ENCODE results near the gene C1S. TPM values are rescaled to one million over a fixed set of nuclear protein-coding genes. Genes with fewer than 3 reads are reported as not detected.

C1S gene
- total RNA-seq, 1 donor from 2014 or later, result 2.1 TPM

DNA sequence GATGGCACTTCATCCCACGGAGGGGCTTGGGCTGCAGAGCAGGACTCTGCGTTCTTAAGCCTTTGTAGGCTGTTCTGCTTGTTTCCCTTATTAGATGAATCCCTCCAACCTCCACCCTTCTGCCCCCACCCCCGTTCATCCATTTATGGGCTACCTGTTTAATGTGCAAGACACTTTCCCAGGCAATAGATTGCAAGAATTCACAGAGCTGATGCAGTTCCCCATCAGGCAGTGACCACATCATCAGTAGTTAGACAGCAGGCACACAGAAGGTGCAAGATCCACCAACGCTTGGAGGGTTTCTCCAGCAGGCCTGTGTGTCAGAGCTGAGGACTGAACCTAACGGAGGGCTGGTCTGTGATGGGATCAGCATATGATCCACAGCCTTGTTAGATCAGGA is 33.0 kb downstream of the C1S start:
- Histone ChIP-seq H4K20me1 (ENCODE audit: low read depth) (no peaks in the 10 kb centered on the region), H3K4me2 (no peak overlapping the region), H3K79me2 (ENCODE audit: low read depth) (no peaks in the 10 kb centered on the region), H3K27ac (no peak overlapping the region), H3K4me3 (no peak overlapping the region), H3K4me1 (peaks cover 13% of the 10 kb centered on the region), H3K9me3 (ENCODE audit: low read depth) (no peaks in the 10 kb centered on the region), H2AFZ (replicated peaks) (no peak overlapping the region), H3K9ac (no peak overlapping the region), H3K27me3 (no peaks in the 10 kb centered on the region), H3F3A (ENCODE audit: low read depth) (no peaks in the 10 kb centered on the region), H3K36me3 (peaks cover 2% of the 10 kb centered on the region)
- no peaks in the 10 kb centered on the region for H3K9me3 Mint-ChIP-seq
- H3K27me3 Mint-ChIP-seq (ENCODE audit: insufficient read depth, low read depth), result no peaks in the 10 kb centered on the region
- H3K27ac Mint-ChIP-seq, result no peak overlapping the region
- H3K36me3 Mint-ChIP-seq, result no peaks in the 10 kb centered on the region
- H3K4me3 Mint-ChIP-seq, result no peak overlapping the region
- no peak for DNase-seq (ENCODE audit: low spot score)
- peaks cover 18% of the 10 kb centered on the region for H3K4me1 Mint-ChIP-seq
- TF ChIP-seq EZH2 (IDR thresholded peaks at IDR 0.05), result no peak
- TF ChIP-seq EZH2phosphoT487 (IDR thresholded peaks at IDR 0.05), result no peak
- no peak for TF ChIP-seq CTCF (IDR thresholded peaks at IDR 0.05)

GRCh38 chr12:7093892-7094291 is 33.4 kb downstream of the C1S start:
- Histone ChIP-seq H4K20me1 (ENCODE audit: low read depth) (no peaks in the 10 kb centered on the region), H3K36me3 (peaks cover 3% of the 10 kb centered on the region), H3K27me3 (no peaks in the 10 kb centered on the region), H3F3A (ENCODE audit: low read depth) (no peaks in the 10 kb centered on the region), H3K4me3 (no peak overlapping the region), H3K9me3 (ENCODE audit: low read depth) (no peaks in the 10 kb centered on the region), H3K79me2 (ENCODE audit: low read depth) (no peaks in the 10 kb centered on the region), H3K9ac (no peak overlapping the region), H3K27ac (no peak overlapping the region), H2AFZ (replicated peaks) (no peak overlapping the region), H3K4me1 (peaks cover 13% of the 10 kb centered on the region), H3K4me2 (no peak overlapping the region)
- peaks cover 18% of the 10 kb centered on the region for H3K4me1 Mint-ChIP-seq
- H3K36me3 Mint-ChIP-seq, result no peaks in the 10 kb centered on the region
- H3K27me3 Mint-ChIP-seq (ENCODE audit: insufficient read depth, low read depth), result no peaks in the 10 kb centered on the region
- DNase-seq (ENCODE audit: low spot score), result no peak
- H3K27ac Mint-ChIP-seq, result no peak overlapping the region
- no peak overlapping the region for H3K4me3 Mint-ChIP-seq
- TF ChIP-seq EZH2phosphoT487 (IDR thresholded peaks at IDR 0.05) (no peak), EZH2 (IDR thresholded peaks at IDR 0.05) (no peak), CTCF (IDR thresholded peaks at IDR 0.05) (no peak)
- no peaks in the 10 kb centered on the region for H3K9me3 Mint-ChIP-seq

DNA sequence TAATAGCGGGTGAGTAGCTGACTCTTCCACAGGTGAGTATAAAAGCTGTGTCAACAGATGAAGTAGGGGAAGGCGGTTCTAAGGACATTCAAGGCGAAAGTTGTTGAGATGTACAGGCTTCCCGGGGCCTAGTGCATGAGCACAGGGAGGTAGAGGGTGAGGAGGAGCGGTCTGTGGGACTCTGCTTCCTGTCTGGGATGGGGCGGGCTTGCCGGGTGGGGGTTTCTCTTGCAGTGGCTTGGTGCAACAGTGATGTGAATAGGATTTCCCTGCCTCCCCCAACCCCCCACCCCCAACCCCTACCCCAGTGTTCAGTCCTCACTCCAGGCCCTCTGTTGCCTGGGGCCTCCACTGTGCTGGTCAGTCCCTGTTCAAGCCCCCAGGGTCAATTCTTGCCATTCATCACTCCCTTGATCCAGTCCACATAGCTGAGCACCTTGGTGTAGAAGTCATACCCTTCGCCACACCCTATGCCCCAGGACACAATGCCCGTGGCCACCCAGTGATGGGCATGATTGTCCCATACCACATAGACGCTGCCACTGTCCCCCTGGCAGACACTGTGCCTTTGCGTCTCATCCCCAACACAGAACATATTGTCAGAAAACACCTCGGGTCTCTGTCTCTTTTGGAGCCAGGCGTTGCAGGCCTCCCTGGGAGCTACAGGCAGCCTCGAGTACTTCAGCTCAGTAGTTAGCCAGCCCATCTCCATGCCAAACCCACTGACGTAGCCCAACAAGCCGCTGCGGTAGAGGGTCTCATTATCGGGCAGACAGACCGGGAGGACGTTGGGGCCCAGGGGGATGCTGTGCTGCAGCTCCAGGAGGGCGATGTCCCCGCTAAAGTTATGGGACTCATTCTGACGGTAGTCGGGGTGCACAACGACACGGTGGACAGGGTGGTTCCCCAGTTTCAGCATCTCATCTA is 35.8 kb downstream of the C1S start:
- H3K27ac Mint-ChIP-seq, result peak overlapping the region; percentile 33
- Histone ChIP-seq H3K27ac (no peak overlapping the region), H3K4me2 (no peak overlapping the region)

More for the DNA sequence above, 35.8 kb downstream of the C1S start:
- H3K36me3 ChIP-seq, result peaks cover 3% of the 10 kb centered on the region
- H3K4me1 ChIP-seq, result peaks cover 5% of the 10 kb centered on the region
- TF ChIP-seq EZH2phosphoT487 (IDR thresholded peaks at IDR 0.05) (no peak), EZH2 (IDR thresholded peaks at IDR 0.05) (no peak), CTCF (IDR thresholded peaks at IDR 0.05) (no peak)
- Mint-ChIP-seq H3K4me1 (peaks cover 8% of the 10 kb centered on the region), H3K27me3 (ENCODE audit: insufficient read depth, low read depth) (no peaks in the 10 kb centered on the region), H3K9me3 (no peaks in the 10 kb centered on the region), H3K4me3 (no peak overlapping the region), H3K36me3 (no peaks in the 10 kb centered on the region)
- no peaks in the 10 kb centered on the region for H3K79me2 ChIP-seq (ENCODE audit: low read depth)
- H4K20me1 ChIP-seq (ENCODE audit: low read depth), result no peaks in the 10 kb centered on the region
- no peak overlapping the region for H2AFZ ChIP-seq (replicated peaks)
- DNase-seq (ENCODE audit: low spot score), result no peak
- H3K9me3 ChIP-seq (ENCODE audit: low read depth), result no peaks in the 10 kb centered on the region
- no peaks in the 10 kb centered on the region for H3K27me3 ChIP-seq
- no peak overlapping the region for H3K4me3 ChIP-seq
- no peaks in the 10 kb centered on the region for H3F3A ChIP-seq (ENCODE audit: low read depth)
- H3K9ac ChIP-seq, result no peak overlapping the region

Data from neural progenitor cell (in vitro differentiated cells).